Measurements from ENCODE around the gene SLC25A38.
"Not testable (repeated sequence)": the region's sequence is repeated elsewhere in the genome, so short reads cannot be mapped to it uniquely, and the experiment has no call there.

The SLC25A38 gene

DNA sequence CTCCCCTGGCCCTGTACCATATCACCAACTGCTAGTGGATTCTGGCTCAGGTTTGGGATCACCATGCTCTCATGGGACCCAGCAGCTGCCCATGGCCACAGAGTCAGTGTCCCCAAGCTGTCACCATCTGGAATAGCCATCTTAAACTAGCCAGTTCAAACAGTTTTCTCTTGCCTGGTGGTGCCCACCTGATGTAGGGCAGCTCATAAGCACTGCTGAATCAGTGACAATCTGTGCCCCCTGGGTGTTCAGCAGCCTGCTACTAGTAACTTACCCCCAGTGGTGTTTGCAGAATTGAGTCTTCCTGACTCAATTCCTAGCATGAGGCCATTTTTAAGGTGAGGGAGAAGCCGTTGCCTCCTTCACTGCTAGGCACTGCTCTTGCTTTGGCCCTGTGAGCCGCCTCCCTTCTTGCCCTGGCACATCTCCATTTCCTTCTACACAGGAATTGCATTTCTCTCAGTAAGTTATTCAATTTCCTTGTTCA is 31.3 kb downstream of the SLC25A38 start:
- TF ChIP-seq, protein P1, sequence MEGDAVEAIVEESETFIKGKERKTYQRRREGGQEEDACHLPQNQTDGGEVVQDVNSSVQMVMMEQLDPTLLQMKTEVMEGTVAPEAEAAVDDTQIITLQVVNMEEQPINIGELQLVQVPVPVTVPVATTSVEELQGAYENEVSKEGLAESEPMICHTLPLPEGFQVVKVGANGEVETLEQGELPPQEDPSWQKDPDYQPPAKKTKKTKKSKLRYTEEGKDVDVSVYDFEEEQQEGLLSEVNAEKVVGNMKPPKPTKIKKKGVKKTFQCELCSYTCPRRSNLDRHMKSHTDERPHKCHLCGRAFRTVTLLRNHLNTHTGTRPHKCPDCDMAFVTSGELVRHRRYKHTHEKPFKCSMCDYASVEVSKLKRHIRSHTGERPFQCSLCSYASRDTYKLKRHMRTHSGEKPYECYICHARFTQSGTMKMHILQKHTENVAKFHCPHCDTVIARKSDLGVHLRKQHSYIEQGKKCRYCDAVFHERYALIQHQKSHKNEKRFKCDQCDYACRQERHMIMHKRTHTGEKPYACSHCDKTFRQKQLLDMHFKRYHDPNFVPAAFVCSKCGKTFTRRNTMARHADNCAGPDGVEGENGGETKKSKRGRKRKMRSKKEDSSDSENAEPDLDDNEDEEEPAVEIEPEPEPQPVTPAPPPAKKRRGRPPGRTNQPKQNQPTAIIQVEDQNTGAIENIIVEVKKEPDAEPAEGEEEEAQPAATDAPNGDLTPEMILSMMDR (IDR thresholded peaks at IDR 0.05; ENCODE audit: poor library complexity, severe bottlenecking): no peak
- H3K4me3 ChIP-seq (ENCODE audit: severe bottlenecking): no peak overlapping the region
- DNase-seq (ENCODE audit: low spot score) (no peak), ATAC-seq (ENCODE audit: low read depth) (peak; percentile 11)
- no peaks in the 10 kb centered on the region for H3K9me3 ChIP-seq (ENCODE audit: severe bottlenecking)
- H3K27ac ChIP-seq (ENCODE audit: poor library complexity, severe bottlenecking): peak overlapping the region; percentile 31
- no peaks in the 10 kb centered on the region for H3K27me3 ChIP-seq (ENCODE audit: insufficient read depth, poor library complexity, severe bottlenecking)
- peaks cover 46% of the 10 kb centered on the region for H3K36me3 ChIP-seq (ENCODE audit: low read depth)
- H3K4me1 ChIP-seq (ENCODE audit: insufficient read depth, poor library complexity, severe bottlenecking): peaks cover under 1% of the 10 kb centered on the region

DNA sequence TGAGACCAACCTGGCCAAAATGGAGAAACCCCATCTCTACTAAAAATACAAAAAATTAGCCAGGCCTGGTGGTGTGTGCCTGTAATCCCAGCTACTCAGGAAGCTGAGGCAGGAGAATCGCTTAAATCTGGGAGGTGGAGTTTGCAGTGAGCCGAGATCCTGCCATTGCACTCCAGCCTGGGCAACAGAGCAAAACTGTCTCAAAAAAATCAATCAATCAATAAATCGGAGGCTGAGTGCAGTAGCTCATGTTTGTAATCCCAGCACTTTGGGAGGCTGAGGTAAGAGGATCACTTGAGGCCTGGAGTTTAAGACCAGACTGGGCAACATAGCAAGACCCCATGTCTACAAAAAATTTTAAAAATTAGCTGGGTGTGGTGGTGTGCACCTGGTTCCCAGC is 32.1 kb downstream of the SLC25A38 start:
- DNase-seq (ENCODE audit: low spot score); H3K9me3 ChIP-seq (ENCODE audit: severe bottlenecking); ATAC-seq (ENCODE audit: low read depth); H3K27me3 ChIP-seq (ENCODE audit: insufficient read depth, poor library complexity, severe bottlenecking); H3K4me3 ChIP-seq (ENCODE audit: severe bottlenecking); H3K4me1 ChIP-seq (ENCODE audit: insufficient read depth, poor library complexity, severe bottlenecking): not testable (repeated sequence)
- H3K27ac ChIP-seq (ENCODE audit: poor library complexity, severe bottlenecking): peak overlapping the region; percentile 31
- peaks cover 38% of the 10 kb centered on the region for H3K36me3 ChIP-seq (ENCODE audit: low read depth)

DNA sequence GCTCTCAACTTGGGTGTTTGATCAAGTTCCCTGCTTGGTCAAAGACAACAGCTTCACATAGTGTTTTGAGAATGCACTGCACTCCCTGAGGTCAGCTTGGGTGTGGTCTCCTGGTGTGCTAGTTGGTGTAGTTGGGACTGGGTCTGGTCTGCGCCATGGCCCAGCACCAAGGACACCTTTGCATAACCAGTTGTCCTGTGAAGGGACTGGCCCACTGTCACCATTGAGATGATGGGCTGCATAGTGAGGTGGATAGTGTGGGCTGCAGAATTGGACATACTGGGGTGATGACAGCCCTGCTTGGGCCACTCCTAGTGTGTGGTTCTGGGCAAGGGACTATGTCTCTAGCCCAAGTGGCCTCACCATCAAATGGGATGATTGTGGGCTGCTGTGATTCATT is 32.8 kb downstream of the SLC25A38 start:
- Histone ChIP-seq H3K9me3 (ENCODE audit: severe bottlenecking) (no peaks in the 10 kb centered on the region), H3K27me3 (ENCODE audit: insufficient read depth, poor library complexity, severe bottlenecking) (no peaks in the 10 kb centered on the region), H3K27ac (ENCODE audit: poor library complexity, severe bottlenecking) (no peak overlapping the region), H3K36me3 (ENCODE audit: low read depth) (peaks cover 31% of the 10 kb centered on the region), H3K4me3 (ENCODE audit: severe bottlenecking) (no peak overlapping the region), H3K4me1 (ENCODE audit: insufficient read depth, poor library complexity, severe bottlenecking) (no peaks in the 10 kb centered on the region)
- ATAC-seq (ENCODE audit: low read depth) (peak; percentile 22), DNase-seq (ENCODE audit: low spot score) (no peak)
- TF ChIP-seq, protein P1 (IDR thresholded peaks at IDR 0.05; ENCODE audit: poor library complexity, severe bottlenecking): no peak

DNA sequence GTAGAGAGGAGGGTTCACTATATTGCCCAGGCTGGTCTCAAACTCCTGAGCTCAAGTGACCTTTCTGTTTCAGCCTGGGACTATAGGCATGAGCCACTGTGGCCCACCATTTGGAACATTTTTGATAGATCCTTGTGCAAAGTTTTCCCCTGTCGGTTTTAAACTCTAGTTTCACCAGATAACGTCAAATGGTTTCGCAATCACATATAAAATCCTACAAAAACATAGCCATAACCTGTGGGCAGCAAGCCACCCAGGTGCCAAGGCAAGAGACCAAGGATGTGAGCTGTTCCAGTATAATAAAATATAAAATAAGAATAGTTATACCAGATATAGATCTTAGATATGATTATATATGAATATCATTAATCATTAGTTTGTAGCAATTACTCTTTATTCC is 33.8 kb downstream of the SLC25A38 start:
- not testable (repeated sequence) for H3K27me3 ChIP-seq (ENCODE audit: insufficient read depth, poor library complexity, severe bottlenecking); H3K4me3 ChIP-seq (ENCODE audit: severe bottlenecking); H3K9me3 ChIP-seq (ENCODE audit: severe bottlenecking); DNase-seq (ENCODE audit: low spot score); ATAC-seq (ENCODE audit: low read depth); H3K4me1 ChIP-seq (ENCODE audit: insufficient read depth, poor library complexity, severe bottlenecking); H3K27ac ChIP-seq (ENCODE audit: poor library complexity, severe bottlenecking)
- H3K36me3 ChIP-seq (ENCODE audit: low read depth): peaks cover 21% of the 10 kb centered on the region

DNA sequence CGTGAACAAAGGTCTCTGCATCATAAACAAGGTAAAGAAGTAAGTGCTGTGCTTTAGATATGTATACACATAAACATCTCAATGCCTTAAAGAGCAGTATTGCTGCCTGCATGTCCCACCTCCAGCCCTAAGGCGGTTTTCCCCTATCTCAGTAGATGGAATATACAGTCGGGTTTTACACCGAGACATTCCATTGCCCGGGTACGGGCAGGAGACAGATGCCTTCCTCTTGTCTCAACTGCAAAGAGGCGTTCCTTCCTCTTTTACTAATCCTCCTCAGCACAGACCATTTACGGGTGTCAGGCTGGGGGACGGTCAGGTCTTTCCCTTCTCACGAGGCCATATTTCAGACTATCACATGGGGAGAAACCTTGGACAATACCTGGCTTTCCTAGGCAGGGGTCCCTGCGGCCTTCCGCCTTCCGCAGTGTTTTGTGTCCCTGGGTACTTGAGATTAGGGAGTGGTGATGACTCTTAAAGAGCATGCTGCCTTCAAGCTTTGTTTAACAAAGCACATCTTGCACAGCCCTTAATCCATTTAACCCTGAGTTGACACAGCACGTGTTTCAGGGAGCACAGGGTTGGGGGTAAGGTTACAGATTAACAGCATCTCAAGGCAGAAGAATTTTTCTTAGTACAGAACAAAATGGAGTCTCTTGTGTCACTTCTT is 35.5 kb downstream of the SLC25A38 start:
- not testable (repeated sequence) for H3K9me3 ChIP-seq (ENCODE audit: severe bottlenecking); H3K4me1 ChIP-seq (ENCODE audit: insufficient read depth, poor library complexity, severe bottlenecking); H3K4me3 ChIP-seq (ENCODE audit: severe bottlenecking); H3K27ac ChIP-seq (ENCODE audit: poor library complexity, severe bottlenecking); ATAC-seq (ENCODE audit: low read depth); H3K27me3 ChIP-seq (ENCODE audit: insufficient read depth, poor library complexity, severe bottlenecking); DNase-seq (ENCODE audit: low spot score); H3K36me3 ChIP-seq (ENCODE audit: low read depth)

DNA sequence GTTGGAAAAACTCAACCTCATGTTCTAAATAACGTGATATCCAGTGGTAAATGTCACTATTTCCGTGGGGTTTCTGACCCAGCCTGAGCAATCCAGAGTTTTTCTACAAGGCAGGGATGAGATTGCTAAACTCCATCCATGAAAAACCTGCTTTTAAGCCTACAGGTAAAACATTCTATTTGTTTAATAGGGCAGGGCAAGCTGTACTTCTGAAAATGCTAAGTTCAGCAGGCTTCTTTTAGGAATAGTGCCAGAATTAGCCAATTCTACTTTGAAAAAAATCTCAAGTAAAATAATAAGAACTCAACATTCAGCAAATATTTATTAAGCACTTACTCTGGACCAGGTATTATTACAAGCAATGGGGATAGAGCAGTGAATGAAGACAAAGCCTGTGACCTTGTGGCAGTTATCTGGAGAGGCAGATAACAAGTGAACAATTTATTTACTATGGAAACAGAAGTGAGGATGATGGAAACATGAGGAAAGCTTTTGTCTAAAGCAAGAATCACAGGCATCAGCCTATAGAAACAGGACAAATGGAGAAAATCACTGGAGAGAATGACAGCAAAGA is 36.7 kb downstream of the SLC25A38 start:
- Histone ChIP-seq H3K36me3 (ENCODE audit: low read depth) (no peaks in the 10 kb centered on the region), H3K4me1 (ENCODE audit: insufficient read depth, poor library complexity, severe bottlenecking) (no peaks in the 10 kb centered on the region), H3K27ac (ENCODE audit: poor library complexity, severe bottlenecking) (no peak overlapping the region), H3K27me3 (ENCODE audit: insufficient read depth, poor library complexity, severe bottlenecking) (no peaks in the 10 kb centered on the region), H3K4me3 (ENCODE audit: severe bottlenecking) (no peak overlapping the region), H3K9me3 (ENCODE audit: severe bottlenecking) (no peaks in the 10 kb centered on the region)
- ATAC-seq (ENCODE audit: low read depth): no peak
- no peak for DNase-seq (ENCODE audit: low spot score)
- TF ChIP-seq, protein P1 (IDR thresholded peaks at IDR 0.05; ENCODE audit: poor library complexity, severe bottlenecking): no peak
